ENCODE data around the gene MRPL53. TPM values are rescaled to one million over a fixed set of nuclear protein-coding genes. Genes with fewer than 3 reads are reported as not detected.

MRPL53 gene
- total and polyA plus RNA-seq, 2 of the 13 experiments (the other 11 are each of a cell fraction or from before 2014, with no cell fraction given) = 34.3 to 51.9 TPM

- TF ChIP-seq JARID2 (CRISPR knock-in tag; IDR thresholded peaks at IDR 0.05; ENCODE audit: insufficient replicate concordance) (no peak), ZNF772 (CRISPR knock-in tag; IDR thresholded peaks at IDR 0.05) (no peak), CSRNP2 (CRISPR knock-in tag; conservative IDR thresholded peaks at IDR 0.05; ENCODE audit: low read depth) (no peak), KLF11 (CRISPR knock-in tag; IDR thresholded peaks at IDR 0.05) (peak; percentile 28; the same call in 1 of the 2 replicates), MXD3 (CRISPR knock-in tag; IDR thresholded peaks at IDR 0.05) (peak; percentile 32; the same call in 1 of the 2 replicates), HNRNPLL (IDR thresholded peaks at IDR 0.05; ENCODE audit: low read depth, low read length, poor library complexity, severe bottlenecking) (peak; percentile 37), KMT2A (CRISPR knock-in tag; IDR thresholded peaks at IDR 0.05) (no peak), MZF1 (CRISPR knock-in tag; IDR thresholded peaks at IDR 0.05; ENCODE audit: borderline replicate concordance) (no peak), HCFC1 (IDR thresholded peaks at IDR 0.05; ENCODE audit: low read depth, low read length) (no peak), CEBPB (IDR thresholded peaks at IDR 0.05; ENCODE audit: borderline replicate concordance, low read depth, low read length) (no peak), ZMYM2 (CRISPR knock-in tag; IDR thresholded peaks at IDR 0.05) (no peak), ETV6 (CRISPR knock-in tag; conservative IDR thresholded peaks at IDR 0.05) (no peak), ZNF576 (CRISPR knock-in tag; IDR thresholded peaks at IDR 0.05) (no peak), AGO2 (optimal IDR thresholded peaks at IDR 0.05; ENCODE audit: low read depth, low read length) (peak; percentile 91), ZFX (CRISPR knock-in tag; IDR thresholded peaks at IDR 0.05; ENCODE audit: low read depth) (peak; percentile 66; the same call in 1 of the 2 replicates), RFXANK (CRISPR knock-in tag; IDR thresholded peaks at IDR 0.05) (no peak), ZNF33A (CRISPR knock-in tag; IDR thresholded peaks at IDR 0.05; ENCODE audit: borderline replicate concordance) (no peak), ZXDC (CRISPR knock-in tag; IDR thresholded peaks at IDR 0.05) (no peak), ZNF562 (CRISPR knock-in tag; IDR thresholded peaks at IDR 0.05; ENCODE audit: borderline replicate concordance) (0 out of 2 replicates have a peak, but pooled peaks have one; percentile 10), ZNF710 (CRISPR knock-in tag; IDR thresholded peaks at IDR 0.05; ENCODE audit: borderline replicate concordance) (no peak), TARDBP (CRISPR knock-in tag; IDR thresholded peaks at IDR 0.05) (peak; percentile 72), PAF1 (CRISPR knock-in tag; IDR thresholded peaks at IDR 0.05) (no peak)
These were observed 40.5 kb upstream of the MRPL53 start (continued) for GRCh38 chr2:74512744-74513604.

Measured in HepG2 (cell line).